ENCODE data around the gene ADCY1.

- TF ChIP-seq CTCF (IDR thresholded peaks at IDR 0.05): no peak
- TF ChIP-seq POLR2A (IDR thresholded peaks at IDR 0.05): no peak
Observed at GRCh38 chr7:45563401-45563800, 10.8 kb upstream of the ADCY1 start.

Measured in esophagus squamous epithelium (tissue), 4 donors.